Measurements from ENCODE around the gene SLC12A8. TPM values are rescaled to one million over a fixed set of nuclear protein-coding genes. Genes with fewer than 3 reads are reported as not detected.

Gene SLC12A8
- total and polyA plus RNA-seq, 2 of the 13 experiments (the other 11 are each of a cell fraction or from before 2014, with no cell fraction given), result 0.44 to 0.71 TPM

DNA sequence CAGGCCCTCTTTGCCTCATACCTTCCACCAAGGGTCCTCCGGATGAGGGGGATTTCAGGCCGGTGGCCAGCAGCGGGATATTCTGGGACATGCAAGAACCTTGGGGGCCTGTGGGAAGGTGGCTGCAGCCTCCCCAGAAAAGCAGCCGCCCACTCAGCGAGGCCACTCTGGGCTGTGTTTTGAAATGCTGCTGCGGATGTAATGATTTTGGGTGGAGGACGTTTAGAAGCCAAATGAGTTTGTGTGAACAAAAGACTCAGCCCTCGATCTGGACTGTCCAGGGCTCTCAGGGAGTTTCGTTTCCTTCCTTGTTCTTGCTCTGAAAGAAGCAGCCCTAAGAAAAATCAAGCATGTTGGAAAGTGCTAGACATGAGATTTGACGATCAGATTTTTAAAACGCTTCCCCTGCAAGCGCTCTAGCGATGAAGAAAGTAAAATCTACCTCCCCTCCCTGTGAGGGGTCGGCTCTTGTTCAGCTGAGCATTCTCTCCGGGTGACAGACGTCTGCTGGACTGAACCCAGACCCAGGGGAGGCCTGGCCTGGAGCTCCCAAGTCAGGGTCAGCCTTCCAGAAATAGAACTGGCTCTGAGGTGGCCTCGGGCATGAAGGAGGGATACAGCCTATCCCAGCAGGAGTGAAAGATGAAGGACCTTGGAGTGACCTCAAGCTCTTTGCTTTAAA is 169.7 kb downstream of the SLC12A8 start (continued):
- TF ChIP-seq NRL (CRISPR knock-in tag; IDR thresholded peaks at IDR 0.05; ENCODE audit: borderline replicate concordance) (no peak), ZSCAN12 (CRISPR knock-in tag; IDR thresholded peaks at IDR 0.05) (no peak), ZSCAN30 (CRISPR knock-in tag; IDR thresholded peaks at IDR 0.05) (no peak), ZNF296 (CRISPR knock-in tag; conservative IDR thresholded peaks at IDR 0.05) (no peak), FOXK1 (CRISPR knock-in tag; IDR thresholded peaks at IDR 0.05; ENCODE audit: borderline replicate concordance, low read depth) (no peak), FLYWCH1 (CRISPR knock-in tag; IDR thresholded peaks at IDR 0.05) (no peak)

DNA sequence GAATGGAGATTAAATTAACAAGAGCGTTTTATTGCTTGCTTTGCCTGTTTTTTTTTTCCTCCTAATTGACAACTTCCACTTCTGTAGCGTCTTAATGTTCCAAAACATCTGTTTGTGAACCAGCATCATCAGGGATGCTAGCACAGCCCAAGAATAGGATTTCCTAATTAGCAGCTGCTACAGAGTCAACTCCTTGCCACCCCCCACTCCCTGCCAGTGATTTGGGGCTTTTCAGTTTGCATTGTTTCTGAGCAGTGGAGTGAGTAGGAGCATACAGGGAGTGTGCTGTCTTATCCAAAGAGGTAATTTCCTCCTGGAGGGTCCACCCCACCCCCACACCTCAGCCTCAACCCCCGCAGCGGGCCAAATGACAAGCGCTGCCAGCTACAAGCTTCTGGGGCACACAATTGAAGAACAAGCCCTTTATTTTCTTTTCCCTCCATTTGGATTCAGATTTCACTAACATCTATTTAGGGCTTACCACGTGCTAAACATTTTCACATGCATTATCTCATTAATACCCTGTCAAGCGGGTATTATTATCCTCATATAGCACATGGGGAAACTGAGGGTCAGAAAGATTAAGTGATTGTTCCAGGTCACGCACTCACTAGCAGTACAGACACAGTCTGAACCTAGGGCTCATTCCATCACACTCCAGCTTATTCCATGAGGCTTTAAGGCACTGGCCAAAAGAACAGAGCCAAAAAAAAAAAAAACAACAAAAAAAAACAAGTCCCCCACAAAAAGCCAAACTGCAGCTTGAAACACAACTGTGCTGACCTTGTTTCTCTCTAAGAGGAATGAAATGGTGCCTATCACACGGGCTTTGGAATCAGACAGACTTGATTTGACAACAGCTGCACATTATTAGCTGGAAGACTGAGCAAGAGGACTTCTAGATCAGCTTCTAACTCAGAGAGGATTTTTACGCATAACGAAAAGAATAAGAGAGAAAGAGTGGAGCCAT is 173.1 kb downstream of the SLC12A8 start:
- no peak for FAIRE-seq
- no peak for TF ChIP-seq FIP1L1 (IDR thresholded peaks at IDR 0.05; ENCODE audit: borderline replicate concordance, insufficient read depth, low read depth, low read length)
- TF ChIP-seq MED1 (CRISPR knock-in tag; IDR thresholded peaks at IDR 0.05), result no peak
- no peak for TF ChIP-seq RBAK (CRISPR knock-in tag; IDR thresholded peaks at IDR 0.05)
- TF ChIP-seq KDM6A (CRISPR knock-in tag; IDR thresholded peaks at IDR 0.05; ENCODE audit: low read depth), result no peak
- no peak for TF ChIP-seq KLF16 (CRISPR knock-in tag; IDR thresholded peaks at IDR 0.05)
- TF ChIP-seq IRX3 (CRISPR knock-in tag; IDR thresholded peaks at IDR 0.05; ENCODE audit: borderline replicate concordance, low read depth), result no peak
- TF ChIP-seq, protein P1, sequence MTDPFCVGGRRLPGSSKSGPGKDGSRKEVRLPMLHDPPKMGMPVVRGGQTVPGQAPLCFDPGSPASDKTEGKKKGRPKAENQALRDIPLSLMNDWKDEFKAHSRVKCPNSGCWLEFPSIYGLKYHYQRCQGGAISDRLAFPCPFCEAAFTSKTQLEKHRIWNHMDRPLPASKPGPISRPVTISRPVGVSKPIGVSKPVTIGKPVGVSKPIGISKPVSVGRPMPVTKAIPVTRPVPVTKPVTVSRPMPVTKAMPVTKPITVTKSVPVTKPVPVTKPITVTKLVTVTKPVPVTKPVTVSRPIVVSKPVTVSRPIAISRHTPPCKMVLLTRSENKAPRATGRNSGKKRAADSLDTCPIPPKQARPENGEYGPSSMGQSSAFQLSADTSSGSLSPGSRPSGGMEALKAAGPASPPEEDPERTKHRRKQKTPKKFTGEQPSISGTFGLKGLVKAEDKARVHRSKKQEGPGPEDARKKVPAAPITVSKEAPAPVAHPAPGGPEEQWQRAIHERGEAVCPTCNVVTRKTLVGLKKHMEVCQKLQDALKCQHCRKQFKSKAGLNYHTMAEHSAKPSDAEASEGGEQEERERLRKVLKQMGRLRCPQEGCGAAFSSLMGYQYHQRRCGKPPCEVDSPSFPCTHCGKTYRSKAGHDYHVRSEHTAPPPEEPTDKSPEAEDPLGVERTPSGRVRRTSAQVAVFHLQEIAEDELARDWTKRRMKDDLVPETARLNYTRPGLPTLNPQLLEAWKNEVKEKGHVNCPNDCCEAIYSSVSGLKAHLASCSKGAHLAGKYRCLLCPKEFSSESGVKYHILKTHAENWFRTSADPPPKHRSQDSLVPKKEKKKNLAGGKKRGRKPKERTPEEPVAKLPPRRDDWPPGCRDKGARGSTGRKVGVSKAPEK (CRISPR knock-in tag; IDR thresholded peaks at IDR 0.05; ENCODE audit: borderline replicate concordance), result no peak
- TF ChIP-seq, protein P2, sequence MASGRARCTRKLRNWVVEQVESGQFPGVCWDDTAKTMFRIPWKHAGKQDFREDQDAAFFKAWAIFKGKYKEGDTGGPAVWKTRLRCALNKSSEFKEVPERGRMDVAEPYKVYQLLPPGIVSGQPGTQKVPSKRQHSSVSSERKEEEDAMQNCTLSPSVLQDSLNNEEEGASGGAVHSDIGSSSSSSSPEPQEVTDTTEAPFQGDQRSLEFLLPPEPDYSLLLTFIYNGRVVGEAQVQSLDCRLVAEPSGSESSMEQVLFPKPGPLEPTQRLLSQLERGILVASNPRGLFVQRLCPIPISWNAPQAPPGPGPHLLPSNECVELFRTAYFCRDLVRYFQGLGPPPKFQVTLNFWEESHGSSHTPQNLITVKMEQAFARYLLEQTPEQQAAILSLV (CRISPR knock-in tag; IDR thresholded peaks at IDR 0.05; ENCODE audit: borderline replicate concordance), result no peak
- no peak for TF ChIP-seq SUZ12 (IDR thresholded peaks at IDR 0.05; ENCODE audit: low read depth, low read length)
- no peak for TF ChIP-seq ZNF354B (CRISPR knock-in tag; IDR thresholded peaks at IDR 0.05)
- TF ChIP-seq KLF6 (CRISPR knock-in tag; IDR thresholded peaks at IDR 0.05), result no peak
- TF ChIP-seq ARID2 (CRISPR knock-in tag; IDR thresholded peaks at IDR 0.05; ENCODE audit: borderline replicate concordance), result no peak
- TF ChIP-seq SAP130 (CRISPR knock-in tag; IDR thresholded peaks at IDR 0.05; ENCODE audit: low read depth), result no peak

More for the DNA sequence above, 173.1 kb downstream of the SLC12A8 start:
- no TSS peak for BruUV-seq (replicated peaks)
- Histone ChIP-seq H3K9me3 (ENCODE audit: low read length) (no peaks in the 10 kb centered on the region), H3K27me3 (ENCODE audit: control insufficient read depth in 1 of 2, insufficient read depth in 2 of 2, low read length in 2 of 2) (no peaks in the 10 kb centered on the region), H2AFZ (ENCODE audit: low read length) (no peak overlapping the region), H4K20me1 (ENCODE audit: insufficient read depth, low read length) (0 out of 2 replicates have a peak, but pooled peaks cover 2% of the 10 kb centered on the region), H3K9ac (ENCODE audit: insufficient read depth, low read depth, low read length) (no peak overlapping the region), H3K79me2 (ENCODE audit: insufficient read depth, low read length) (peaks cover 24% of the 10 kb centered on the region), H3K4me2 (ENCODE audit: low read depth, low read length) (no peak overlapping the region), H3K36me3 (replicated peaks in 1 of 2; ENCODE audit: control insufficient read depth in 1 of 2, insufficient read depth in 2 of 2, low read length in 2 of 2) (peaks cover 5 to 15% of the 10 kb centered on the region in 2 experiments; a peak in 3 of 5 replicates), H3K4me3 (replicated peaks in 1 of 3; ENCODE audit: insufficient read depth in 1 of 3, low read depth in 2 of 3, low read length in 3 of 3) (no peak overlapping the region), H3K27ac (ENCODE audit: extremely low read length, insufficient read depth, low read length) (no peak overlapping the region), H3K4me1 (ENCODE audit: insufficient read depth, low read length) (peaks cover 11% of the 10 kb centered on the region)
- 95% methylated on average over 11 of the region's 11 CpGs for WGBS (ENCODE audit: low lambda C conversion rate)
- ATAC-seq (no peak), DNase-seq (ENCODE audit: low spot score) (no peak)
- intact Hi-C loops (cut with micrococcal nuclease; ENCODE audit: unreplicated experiment), result no loop called here
- in situ Hi-C loops (cut with HindIII; ENCODE audit: extremely low pct_ligation_motif_present, low pct_unique_long_range_greater_than_20kb), result no loop called here
- CTCF ChIA-PET (ENCODE audit: low intra/inter-chr PET ratio, low total read pairs), result no interaction called here
- POLR2A ChIA-PET, result no interaction called here

All from HepG2 (cell line).